HL-60 (cell line): ENCODE measurements around the gene MPND.

Experiments
- GABPA ChIP-seq: IDR thresholded peaks from 2 replicates; pipeline ENCODE4 v1.6.1; 2012; ENCODE audit warnings: low read depth
- POLR2AphosphoS5 ChIP-seq: IDR thresholded peaks from 2 replicates; pipeline ENCODE4 v1.6.1; 2012; ENCODE audit warnings: low read depth
- SPI1 ChIP-seq: IDR thresholded peaks from 2 replicates; pipeline ENCODE4 v1.6.1; 2012; ENCODE audit warnings: low read depth, mild to moderate bottlenecking, borderline replicate concordance
- TF ChIP-seq, protein P1 (sequence below): IDR thresholded peaks from one replicate; pipeline ENCODE4 v1.5.1; 2011; ENCODE audit warnings: low read length, control low read depth, inconsistent platforms; ENCODE audit not compliant: insufficient read depth
- TF ChIP-seq, protein P2 (sequence below): IDR thresholded peaks from 2 replicates; pipeline ENCODE4 v1.6.1; 2012; ENCODE audit warnings: low read depth; ENCODE audit not compliant: insufficient replicate concordance

DNA sequence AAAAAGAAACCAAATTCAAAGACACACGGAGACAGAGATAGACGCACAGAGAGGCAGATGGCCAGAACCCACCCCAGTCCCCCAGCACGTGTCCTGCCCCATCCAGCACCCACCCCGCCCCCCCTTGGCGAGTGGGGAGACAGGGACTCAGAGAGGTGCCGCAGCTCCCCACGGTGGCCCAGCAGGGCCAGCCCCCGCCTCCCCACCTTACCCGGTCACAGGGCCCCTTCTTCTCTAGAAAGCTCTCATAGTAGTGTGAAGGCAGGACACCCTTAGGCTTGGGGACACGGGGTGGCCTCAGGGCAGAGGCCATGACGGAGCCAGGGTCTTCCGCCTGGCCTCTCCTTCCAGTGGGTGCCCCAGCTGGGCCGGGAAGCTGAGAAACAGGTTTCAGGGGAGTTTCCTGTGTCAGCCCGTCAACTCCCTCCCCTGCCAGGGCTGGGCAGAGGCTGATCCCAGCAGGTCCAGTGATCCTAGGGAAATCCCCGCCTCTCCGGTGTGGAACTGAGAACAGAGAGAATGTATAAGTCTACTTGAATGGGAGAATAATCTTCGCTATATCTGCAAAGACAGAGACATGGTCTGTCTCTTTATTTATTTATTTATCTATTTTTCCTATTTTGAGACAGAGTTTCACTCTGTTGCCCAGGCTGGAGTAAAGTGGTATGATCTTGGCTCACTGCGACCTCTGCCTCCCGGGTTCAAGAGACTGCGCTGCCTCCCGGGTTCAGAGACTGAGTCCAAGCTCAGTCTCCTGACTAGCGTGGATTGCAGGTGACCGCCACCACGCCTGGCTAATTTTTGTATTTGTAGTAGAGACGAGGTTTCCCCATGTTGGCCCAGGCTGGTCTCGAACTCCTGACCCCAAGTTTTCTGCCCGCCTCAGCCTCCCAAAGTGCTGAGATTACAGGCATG lies 4.7 kb upstream of the MPND start, which contains the start of gene STAP2:
- TF ChIP-seq POLR2AphosphoS5, result no peak
- TF ChIP-seq, protein P1, sequence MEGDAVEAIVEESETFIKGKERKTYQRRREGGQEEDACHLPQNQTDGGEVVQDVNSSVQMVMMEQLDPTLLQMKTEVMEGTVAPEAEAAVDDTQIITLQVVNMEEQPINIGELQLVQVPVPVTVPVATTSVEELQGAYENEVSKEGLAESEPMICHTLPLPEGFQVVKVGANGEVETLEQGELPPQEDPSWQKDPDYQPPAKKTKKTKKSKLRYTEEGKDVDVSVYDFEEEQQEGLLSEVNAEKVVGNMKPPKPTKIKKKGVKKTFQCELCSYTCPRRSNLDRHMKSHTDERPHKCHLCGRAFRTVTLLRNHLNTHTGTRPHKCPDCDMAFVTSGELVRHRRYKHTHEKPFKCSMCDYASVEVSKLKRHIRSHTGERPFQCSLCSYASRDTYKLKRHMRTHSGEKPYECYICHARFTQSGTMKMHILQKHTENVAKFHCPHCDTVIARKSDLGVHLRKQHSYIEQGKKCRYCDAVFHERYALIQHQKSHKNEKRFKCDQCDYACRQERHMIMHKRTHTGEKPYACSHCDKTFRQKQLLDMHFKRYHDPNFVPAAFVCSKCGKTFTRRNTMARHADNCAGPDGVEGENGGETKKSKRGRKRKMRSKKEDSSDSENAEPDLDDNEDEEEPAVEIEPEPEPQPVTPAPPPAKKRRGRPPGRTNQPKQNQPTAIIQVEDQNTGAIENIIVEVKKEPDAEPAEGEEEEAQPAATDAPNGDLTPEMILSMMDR, result no peak
- TF ChIP-seq, protein P2, sequence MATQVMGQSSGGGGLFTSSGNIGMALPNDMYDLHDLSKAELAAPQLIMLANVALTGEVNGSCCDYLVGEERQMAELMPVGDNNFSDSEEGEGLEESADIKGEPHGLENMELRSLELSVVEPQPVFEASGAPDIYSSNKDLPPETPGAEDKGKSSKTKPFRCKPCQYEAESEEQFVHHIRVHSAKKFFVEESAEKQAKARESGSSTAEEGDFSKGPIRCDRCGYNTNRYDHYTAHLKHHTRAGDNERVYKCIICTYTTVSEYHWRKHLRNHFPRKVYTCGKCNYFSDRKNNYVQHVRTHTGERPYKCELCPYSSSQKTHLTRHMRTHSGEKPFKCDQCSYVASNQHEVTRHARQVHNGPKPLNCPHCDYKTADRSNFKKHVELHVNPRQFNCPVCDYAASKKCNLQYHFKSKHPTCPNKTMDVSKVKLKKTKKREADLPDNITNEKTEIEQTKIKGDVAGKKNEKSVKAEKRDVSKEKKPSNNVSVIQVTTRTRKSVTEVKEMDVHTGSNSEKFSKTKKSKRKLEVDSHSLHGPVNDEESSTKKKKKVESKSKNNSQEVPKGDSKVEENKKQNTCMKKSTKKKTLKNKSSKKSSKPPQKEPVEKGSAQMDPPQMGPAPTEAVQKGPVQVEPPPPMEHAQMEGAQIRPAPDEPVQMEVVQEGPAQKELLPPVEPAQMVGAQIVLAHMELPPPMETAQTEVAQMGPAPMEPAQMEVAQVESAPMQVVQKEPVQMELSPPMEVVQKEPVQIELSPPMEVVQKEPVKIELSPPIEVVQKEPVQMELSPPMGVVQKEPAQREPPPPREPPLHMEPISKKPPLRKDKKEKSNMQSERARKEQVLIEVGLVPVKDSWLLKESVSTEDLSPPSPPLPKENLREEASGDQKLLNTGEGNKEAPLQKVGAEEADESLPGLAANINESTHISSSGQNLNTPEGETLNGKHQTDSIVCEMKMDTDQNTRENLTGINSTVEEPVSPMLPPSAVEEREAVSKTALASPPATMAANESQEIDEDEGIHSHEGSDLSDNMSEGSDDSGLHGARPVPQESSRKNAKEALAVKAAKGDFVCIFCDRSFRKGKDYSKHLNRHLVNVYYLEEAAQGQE, result no peak
- no peak for TF ChIP-seq GABPA
- TF ChIP-seq SPI1, result no peak
